Endothelial cell (in vitro differentiated cells): ENCODE measurements around the gene ATG7. TPM values are rescaled to one million over a fixed set of nuclear protein-coding genes. Genes with fewer than 3 reads are reported as not detected.

Experiments used
- DNase-seq: peaks from one replicate; pipeline ENCODE4 v3.0.0; 2021; ENCODE audit warnings: low spot score
- H3K27ac Mint-ChIP-seq: one replicate; pipeline ENCODE4 v1.8.0; 2021; ENCODE audit warnings: mixed read lengths, inconsistent platforms; ENCODE audit not compliant: unreplicated experiment
- H3K27me3 Mint-ChIP-seq: one replicate; pipeline ENCODE4 v1.8.0; 2021; ENCODE audit warnings: mild to moderate bottlenecking, moderate library complexity, mixed read lengths, inconsistent platforms; ENCODE audit not compliant: unreplicated experiment
- H3K36me3 Mint-ChIP-seq: one replicate; pipeline ENCODE4 v1.8.0; 2021; ENCODE audit warnings: mild to moderate bottlenecking, low read depth, mixed read lengths, inconsistent platforms; ENCODE audit not compliant: unreplicated experiment
- H3K4me1 Mint-ChIP-seq: one replicate; pipeline ENCODE4 v1.8.0; 2021; ENCODE audit warnings: mild to moderate bottlenecking, mixed read lengths, inconsistent platforms; ENCODE audit not compliant: unreplicated experiment
- H3K4me3 Mint-ChIP-seq: one replicate; pipeline ENCODE4 v1.8.0; 2021; ENCODE audit warnings: mild to moderate bottlenecking, mixed read lengths, inconsistent platforms; ENCODE audit not compliant: unreplicated experiment
- H3K9me3 Mint-ChIP-seq: one replicate; pipeline ENCODE4 v1.8.0; 2021; ENCODE audit warnings: mixed read lengths, inconsistent platforms; ENCODE audit not compliant: unreplicated experiment
- CTCF ChIP-seq: fragments of 200-600 bp; sonication (generic); IDR thresholded peaks from one replicate; pipeline ENCODE4 v1.5.0; 2021; ENCODE audit warnings: antibody characterized with exemption; ENCODE audit not compliant: unreplicated experiment
- total RNA-seq: library from RNA; stranded (reverse); fragmentation: NEBNext Ultra II Directional; extraction: Animal tissue kit (Norgen Biotek cat#: 25700); gene quantifications from one replicate; pipeline ENCODE4 v1.2.1, GENCODE V29; 2021; ENCODE audit not compliant: unreplicated experiment

Gene ATG7
- total RNA-seq, 1 donor from 2014 or later = 30.6 TPM

GRCh38 chr3:11562277-11562881 lies 290.2 kb downstream of the ATG7 start:
- Mint-ChIP-seq H3K36me3 (peaks cover 50% of the 10 kb centered on the region), H3K27me3 (peaks cover 41% of the 10 kb centered on the region), H3K27ac (peak overlapping the region; percentile 87), H3K4me3 (peak overlapping the region; percentile 56), H3K9me3 (no peaks in the 10 kb centered on the region), H3K4me1 (peaks cover 43% of the 10 kb centered on the region)
- TF ChIP-seq CTCF = no peak
- no peak for DNase-seq

GRCh38 chr3:11563159-11563864 lies 291.1 kb downstream of the ATG7 start:
- Mint-ChIP-seq H3K27me3 (peaks cover 35% of the 10 kb centered on the region), H3K9me3 (no peaks in the 10 kb centered on the region), H3K4me1 (peaks cover 37% of the 10 kb centered on the region), H3K27ac (peak overlapping the region; percentile 2), H3K36me3 (peaks cover 43% of the 10 kb centered on the region), H3K4me3 (peak overlapping the region; percentile 79)
- no peak for DNase-seq
- no peak for TF ChIP-seq CTCF

- no peak for TF ChIP-seq CTCF
- H3K36me3 Mint-ChIP-seq = peaks cover 42% of the 10 kb centered on the region
- DNase-seq = no peak
- peaks cover 34% of the 10 kb centered on the region for H3K27me3 Mint-ChIP-seq
- peaks cover 35% of the 10 kb centered on the region for H3K4me1 Mint-ChIP-seq
- H3K4me3 Mint-ChIP-seq = peak overlapping the region; percentile 79
- no peaks in the 10 kb centered on the region for H3K9me3 Mint-ChIP-seq
- peak overlapping the region; percentile 2 for H3K27ac Mint-ChIP-seq
Measured at GRCh38 chr3:11563865-11564185, 291.6 kb downstream of the ATG7 start.

GRCh38 chr3:11564577-11565001 lies 292.4 kb downstream of the ATG7 start:
- Mint-ChIP-seq H3K36me3 (peaks cover 42% of the 10 kb centered on the region), H3K27ac (no peak overlapping the region), H3K4me3 (no peak overlapping the region), H3K27me3 (peaks cover 32% of the 10 kb centered on the region), H3K9me3 (no peaks in the 10 kb centered on the region), H3K4me1 (peaks cover 37% of the 10 kb centered on the region)
- no peak for DNase-seq
- TF ChIP-seq CTCF = no peak

- no peak for DNase-seq
- Mint-ChIP-seq H3K27me3 (peaks cover 32% of the 10 kb centered on the region), H3K36me3 (peaks cover 37% of the 10 kb centered on the region), H3K9me3 (no peaks in the 10 kb centered on the region), H3K4me1 (peaks cover 32% of the 10 kb centered on the region), H3K4me3 (peak overlapping the region; percentile 60), H3K27ac (no peak overlapping the region)
- no peak for TF ChIP-seq CTCF
Measured at GRCh38 chr3:11565072-11565471, 292.9 kb downstream of the ATG7 start.
